ENCODE measurements around the gene ZNF584.

DNA sequence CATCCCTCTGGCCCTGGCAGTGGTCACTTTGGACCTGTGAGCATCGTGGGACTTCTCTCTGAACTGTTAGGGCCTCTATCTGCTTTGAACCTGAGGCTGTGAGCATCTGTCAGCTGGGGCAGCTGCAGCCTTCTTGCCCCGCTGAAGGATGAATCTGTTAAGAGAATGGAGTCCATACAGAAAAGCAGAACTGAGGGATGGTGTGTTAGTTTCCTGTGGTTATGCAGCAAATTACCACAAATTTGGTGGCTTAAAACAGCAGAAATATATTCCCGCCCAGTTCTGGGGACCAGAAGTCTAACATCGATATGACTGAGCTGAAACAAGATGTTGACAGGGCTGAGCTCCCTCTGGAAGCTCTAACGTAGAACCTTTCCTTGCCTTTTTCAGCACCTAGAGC, 44.3 kb upstream of the ZNF584 start:
- TF ChIP-seq POLR2AphosphoS5 (IDR thresholded peaks at IDR 0.05; ENCODE audit: borderline replicate concordance, low read depth, low read length), result no peak
- TF ChIP-seq EZH2 (IDR thresholded peaks at IDR 0.05), result no peak

Measured in SK-N-MC (cell line).